ENCODE data around the gene AP3S2. TPM values are rescaled to one million over a fixed set of nuclear protein-coding genes. Genes with fewer than 3 reads are reported as not detected.
"Not testable (repeated sequence)": the region's sequence is repeated elsewhere in the genome, so short reads cannot be mapped to it uniquely, and the experiment has no call there.

The AP3S2 gene
- total RNA-seq, 1 donor from 2014 or later = 47.7 TPM

DNA sequence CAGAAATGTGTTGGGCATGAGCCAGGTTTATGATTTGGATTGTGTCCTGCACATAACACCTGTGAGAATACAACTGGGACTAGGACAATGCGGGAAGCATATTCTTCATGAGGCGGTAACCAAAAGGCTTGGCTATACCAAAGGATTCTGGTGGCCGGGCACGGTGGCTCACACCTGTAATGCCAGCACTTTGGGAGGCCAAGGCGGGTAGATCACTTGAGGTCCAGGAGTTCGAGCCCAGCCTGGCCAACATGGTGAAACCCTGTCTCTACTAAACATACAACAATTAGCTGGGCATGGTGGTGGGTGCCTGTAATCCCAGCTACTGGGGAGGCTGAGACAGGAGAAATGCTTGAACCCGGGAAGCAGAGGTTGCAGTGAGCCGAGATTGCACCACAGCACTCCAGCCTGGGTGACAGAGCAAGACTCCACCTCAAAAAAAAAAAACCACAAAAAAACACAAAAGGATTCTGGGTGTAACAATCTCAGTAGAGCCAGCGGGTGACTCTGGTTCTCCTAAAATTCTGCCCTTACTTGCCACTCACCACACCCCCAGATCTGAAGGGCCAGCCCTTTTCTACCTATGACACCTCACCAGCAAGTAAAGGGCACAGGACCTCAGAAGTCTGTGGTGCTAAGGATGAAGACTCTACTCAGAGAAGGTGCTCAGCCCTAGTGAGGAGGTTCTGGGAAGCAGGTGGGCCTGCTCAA is 59.2 kb downstream of the AP3S2 start:
- not testable (repeated sequence) for DNase-seq

- DNase-seq = no peak
Measured at GRCh38 chr15:89833966-89834365, 59.8 kb downstream of the AP3S2 start.

DNA sequence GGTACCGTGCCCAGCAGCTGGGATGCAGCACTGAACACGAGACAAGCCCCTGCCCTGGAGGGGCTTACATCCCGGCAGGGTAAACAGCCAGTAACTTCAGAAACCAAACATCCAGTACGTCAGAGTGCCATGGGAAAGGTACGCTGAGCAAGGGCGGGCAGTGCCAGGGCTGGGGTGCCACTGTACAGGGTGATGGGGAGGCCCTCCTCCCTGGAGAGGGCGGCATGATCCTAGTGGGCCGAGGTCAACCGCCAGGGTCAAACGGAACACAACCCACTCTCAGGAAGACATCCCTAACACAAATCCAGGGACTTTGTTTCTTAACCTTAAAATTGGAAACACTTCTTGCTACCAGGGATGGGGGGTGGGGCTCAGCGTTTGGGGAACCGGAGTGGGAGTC is 63.2 kb downstream of the AP3S2 start:
- DNase-seq = no peak

GRCh38 chr15:89829616-89830440 is 64.0 kb downstream of the AP3S2 start:
- no peak for DNase-seq

- no peak for DNase-seq
Measured at GRCh38 chr15:89829161-89829560, 64.6 kb downstream of the AP3S2 start.

GRCh38 chr15:89828281-89829145 is 65.3 kb downstream of the AP3S2 start:
- DNase-seq = no peak

DNA sequence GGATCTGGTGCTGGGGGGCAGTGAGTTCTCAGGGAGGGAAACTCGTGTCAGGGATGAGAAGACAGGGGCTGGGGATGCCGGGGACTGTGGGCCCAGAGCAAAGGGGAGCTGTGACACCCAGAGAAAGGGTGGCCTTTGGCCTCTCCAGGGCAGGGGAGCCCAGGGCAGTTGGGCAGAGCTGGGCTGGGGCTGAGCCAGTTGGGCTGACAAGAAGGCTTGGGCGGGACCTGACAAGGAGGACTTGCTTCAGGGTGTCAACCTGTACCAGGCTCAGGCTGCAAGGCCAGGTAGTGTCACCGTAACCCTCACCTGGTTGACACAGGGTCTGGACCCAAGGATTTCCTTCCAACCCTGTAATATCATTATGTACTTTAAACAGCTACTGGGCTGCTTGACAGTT is 66.0 kb downstream of the AP3S2 start:
- DNase-seq = no peak

- no peak for DNase-seq
Measured at GRCh38 chr15:89826671-89827655, 66.8 kb downstream of the AP3S2 start.

- DNase-seq = no peak
Measured at GRCh38 chr15:89825271-89825940, 68.4 kb downstream of the AP3S2 start.

- no peak for DNase-seq
Measured at GRCh38 chr15:89824607-89824867, 69.3 kb downstream of the AP3S2 start.

- no peak for DNase-seq
Measured at GRCh38 chr15:89823836-89824606, 69.8 kb downstream of the AP3S2 start.

GRCh38 chr15:89822951-89823711 is 70.7 kb downstream of the AP3S2 start:
- DNase-seq = no peak

GRCh38 chr15:89822611-89822950 is 71.2 kb downstream of the AP3S2 start:
- DNase-seq = no peak

DNA sequence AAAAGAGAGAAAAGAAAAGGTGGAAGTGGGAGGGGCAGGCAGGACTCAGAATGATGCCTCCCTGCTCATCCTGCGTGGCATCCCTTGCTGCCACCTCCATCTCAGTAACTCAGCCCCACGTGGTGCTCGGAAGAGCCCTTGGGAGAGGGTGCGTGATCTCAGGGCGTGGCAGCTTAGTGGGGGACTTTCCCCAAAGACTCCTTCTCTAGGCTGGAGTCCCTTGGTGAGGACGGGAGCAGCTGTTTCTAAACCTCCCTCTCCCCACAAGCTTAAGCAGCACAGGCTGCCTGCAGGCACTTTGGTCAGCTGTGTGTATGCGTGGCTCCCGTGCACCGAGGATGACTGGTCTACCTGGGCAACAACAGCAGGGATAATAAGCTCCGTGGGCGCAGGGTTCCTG is 71.8 kb downstream of the AP3S2 start:
- DNase-seq = no peak

GRCh38 chr15:89820666-89821611 is 72.9 kb downstream of the AP3S2 start:
- no peak for DNase-seq

- no peak for DNase-seq
Measured at GRCh38 chr15:89818287-89818686, 75.5 kb downstream of the AP3S2 start.

GRCh38 chr15:89817701-89818280 is 76.0 kb downstream of the AP3S2 start:
- no peak for DNase-seq

- no peak for DNase-seq
Measured at GRCh38 chr15:89815769-89816168, 78.0 kb downstream of the AP3S2 start.
